ENCODE measurements around the gene RAB40A.

The RAB40A gene, protein sequence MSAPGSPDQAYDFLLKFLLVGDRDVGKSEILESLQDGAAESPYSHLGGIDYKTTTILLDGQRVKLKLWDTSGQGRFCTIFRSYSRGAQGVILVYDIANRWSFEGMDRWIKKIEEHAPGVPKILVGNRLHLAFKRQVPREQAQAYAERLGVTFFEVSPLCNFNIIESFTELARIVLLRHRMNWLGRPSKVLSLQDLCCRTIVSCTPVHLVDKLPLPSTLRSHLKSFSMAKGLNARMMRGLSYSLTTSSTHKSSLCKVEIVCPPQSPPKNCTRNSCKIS

DNA sequence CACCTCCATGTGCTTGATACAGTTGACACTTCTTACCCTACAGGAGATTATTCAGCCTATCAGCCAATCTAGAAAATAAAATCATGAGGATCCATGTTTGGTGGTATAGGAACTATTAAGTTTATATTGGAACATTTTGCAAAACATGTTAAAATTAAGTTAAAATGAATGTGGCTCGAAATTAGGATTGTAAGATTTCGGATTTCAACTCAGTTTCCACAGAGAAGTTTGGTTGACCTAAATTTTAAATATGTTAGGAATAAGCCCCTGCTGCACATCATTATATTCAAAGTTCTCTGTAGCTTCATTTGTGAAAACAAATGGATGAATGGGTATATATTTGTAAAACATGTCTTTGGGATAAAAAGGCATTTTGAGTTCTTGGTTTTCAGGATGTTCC, at the start of gene RAB40A:
RAB40A (minus strand) TSS at position 101 of the 400 bp plus-strand sequence. CDS start 18,733 bp downstream, outside the sequence.
- no peak for DNase-seq (ENCODE audit: low read depth)

DNA sequence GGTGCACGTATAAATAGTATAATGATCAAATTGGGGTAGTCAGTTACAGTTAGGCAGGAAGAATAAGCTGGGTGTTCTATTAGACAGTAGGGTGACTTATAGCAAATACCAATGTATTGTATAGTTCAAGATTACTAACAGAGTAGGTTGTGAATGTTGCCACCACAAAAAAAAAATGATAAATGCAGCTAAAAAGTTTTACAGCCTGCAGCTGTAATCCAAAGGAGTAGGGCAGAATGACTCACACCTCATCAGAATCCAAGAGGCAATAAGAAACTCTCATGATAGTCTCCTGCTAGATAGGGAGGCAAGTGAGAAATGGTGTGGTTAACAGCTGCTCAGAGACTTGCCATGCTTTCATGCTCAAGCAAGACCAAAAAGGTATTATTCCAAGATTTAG, 46.5 kb upstream of the RAB40A start:
- no peak for DNase-seq (ENCODE audit: low read depth)

DNA sequence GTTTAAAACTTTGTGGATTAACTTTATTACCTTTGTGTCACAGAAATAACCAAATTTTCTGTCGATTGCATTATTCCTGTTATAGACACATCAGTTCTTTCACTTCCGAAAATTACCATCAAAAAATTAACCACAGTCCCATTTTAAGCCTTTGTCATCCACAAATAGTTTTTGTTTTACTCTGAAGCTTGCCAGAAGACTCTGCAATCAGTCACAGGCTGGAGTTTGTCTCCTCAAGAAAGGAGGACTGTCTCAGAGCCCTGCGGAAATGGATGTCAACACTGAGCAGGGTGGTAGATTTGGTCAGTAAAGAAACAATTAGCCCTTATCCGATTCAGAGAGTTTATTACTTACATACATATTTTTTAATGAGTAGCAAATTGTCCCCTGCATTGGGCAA, 45.9 kb upstream of the RAB40A start:
- no peak for DNase-seq (ENCODE audit: low read depth)

DNA sequence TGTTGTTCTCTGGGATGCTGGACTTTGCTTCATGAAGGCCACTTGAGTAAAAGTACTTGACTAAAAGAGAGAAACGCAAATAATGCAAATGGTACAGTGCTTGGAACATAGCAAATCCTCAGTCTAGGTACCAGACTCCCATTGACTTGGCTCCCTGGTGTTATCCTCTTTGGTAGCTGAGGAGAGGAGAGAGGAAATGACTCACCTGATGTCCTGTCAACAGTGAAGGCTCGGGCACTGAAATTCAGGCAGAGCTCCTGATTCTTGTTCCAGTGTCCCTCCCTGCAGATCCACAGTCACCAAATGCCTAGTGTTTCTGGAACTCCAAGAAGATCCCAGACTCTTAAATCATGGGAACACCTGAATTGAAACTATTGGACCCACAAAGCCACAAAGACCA, 43.5 kb upstream of the RAB40A start:
- no peak for DNase-seq (ENCODE audit: low read depth)

DNA sequence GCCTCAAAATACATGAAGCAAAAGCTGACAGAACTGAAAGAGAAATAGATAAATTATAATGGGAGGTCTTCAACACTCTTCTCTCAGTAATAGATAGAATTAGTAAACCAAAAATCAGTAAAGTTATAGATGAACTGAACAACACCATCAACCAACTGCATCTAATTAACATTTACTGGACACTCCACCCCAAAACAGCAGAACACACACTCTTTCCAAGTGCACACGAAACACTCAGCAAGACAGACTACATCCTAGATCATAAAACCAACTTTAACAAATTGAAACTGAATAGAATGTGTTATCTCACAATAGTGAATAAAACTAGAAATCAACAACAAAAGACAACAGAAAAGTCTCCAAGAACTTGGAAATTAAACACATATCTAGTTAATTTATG, 41.0 kb upstream of the RAB40A start:
- DNase-seq (ENCODE audit: low read depth) = no peak

DNA sequence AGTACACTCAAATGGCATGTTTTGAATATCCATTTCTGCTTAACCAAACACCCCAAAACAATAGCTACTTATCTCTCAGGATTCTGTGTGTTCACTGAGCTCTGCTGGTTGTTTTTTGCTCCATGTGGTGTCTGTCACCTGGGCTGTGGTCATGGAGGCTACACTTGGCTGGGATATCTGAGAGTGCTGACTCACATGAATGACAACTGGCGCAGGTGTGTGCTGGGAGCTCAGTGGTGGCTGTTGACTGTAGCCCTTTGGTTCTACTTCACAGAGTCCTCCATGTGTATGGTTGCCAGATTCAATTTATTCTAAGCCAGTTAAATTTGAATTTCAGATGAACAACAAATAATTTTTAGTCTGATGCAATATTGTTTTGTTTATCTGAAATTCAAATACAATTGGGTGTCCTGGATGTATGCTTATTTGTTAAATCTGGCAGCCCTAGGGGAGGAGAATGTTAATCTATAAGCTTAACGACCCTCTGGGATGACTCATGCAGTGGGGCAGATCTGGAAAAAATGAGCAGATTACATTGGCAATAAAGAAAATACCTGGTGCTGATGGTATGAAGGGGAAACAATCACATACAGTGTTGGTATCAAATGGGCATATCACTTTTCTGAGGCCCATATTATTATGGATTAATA, 37.8 kb upstream of the RAB40A start:
- no peak for DNase-seq (ENCODE audit: low read depth)

DNA sequence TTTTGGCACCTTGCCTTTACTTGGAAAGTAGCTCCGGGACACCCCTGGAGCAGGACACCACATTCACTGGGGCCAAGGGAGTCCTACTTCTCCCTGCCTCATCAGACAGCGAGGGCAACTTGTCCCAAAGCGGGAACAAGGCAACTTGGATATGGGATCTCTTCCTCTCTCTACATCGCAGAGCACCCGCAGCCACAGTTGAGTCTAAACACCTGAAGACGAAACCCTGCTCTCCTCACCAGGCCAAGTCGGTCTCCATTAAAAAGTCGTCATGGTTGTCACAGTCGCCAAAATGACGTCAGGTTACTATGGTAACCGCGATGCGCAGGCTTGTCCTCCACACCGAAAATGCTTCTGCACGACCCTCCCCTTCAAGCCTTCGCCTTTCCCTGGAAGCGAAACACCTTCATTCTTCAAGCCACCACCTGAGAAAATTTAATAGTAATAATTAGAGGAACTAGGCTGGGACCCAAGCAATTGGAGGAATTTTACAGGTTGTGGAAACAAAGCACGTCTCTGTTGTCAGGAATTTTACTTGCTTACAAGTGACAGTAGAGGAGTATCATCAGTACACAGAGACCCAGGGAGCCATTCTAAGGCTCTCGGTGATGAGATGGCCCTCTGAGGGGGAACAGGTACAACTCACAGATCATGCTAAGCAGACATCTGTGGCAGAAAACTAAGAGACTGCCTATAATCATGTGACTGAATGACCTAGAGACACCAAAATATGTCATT, 35.6 kb upstream of the RAB40A start:
- peak; percentile 26 for DNase-seq (ENCODE audit: low read depth)

DNA sequence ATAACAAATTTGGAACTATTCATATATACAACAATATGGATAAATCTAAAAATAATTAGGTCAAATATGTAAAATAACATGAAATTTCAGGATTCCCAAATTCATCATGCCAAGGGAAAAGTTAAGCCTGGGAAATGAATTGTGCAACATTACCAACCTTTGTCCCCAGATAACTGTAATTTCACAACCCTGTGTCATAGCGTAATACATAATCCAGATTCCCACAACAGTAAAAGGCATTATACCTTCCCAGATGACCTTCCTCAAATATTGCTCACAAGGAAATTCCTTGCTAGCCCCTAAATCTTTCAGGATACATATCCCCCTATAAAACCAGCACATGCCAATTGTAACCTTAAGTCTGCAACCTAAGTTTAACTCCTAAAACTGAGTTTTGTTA, 32.9 kb upstream of the RAB40A start:
- no peak for DNase-seq (ENCODE audit: low read depth)

DNA sequence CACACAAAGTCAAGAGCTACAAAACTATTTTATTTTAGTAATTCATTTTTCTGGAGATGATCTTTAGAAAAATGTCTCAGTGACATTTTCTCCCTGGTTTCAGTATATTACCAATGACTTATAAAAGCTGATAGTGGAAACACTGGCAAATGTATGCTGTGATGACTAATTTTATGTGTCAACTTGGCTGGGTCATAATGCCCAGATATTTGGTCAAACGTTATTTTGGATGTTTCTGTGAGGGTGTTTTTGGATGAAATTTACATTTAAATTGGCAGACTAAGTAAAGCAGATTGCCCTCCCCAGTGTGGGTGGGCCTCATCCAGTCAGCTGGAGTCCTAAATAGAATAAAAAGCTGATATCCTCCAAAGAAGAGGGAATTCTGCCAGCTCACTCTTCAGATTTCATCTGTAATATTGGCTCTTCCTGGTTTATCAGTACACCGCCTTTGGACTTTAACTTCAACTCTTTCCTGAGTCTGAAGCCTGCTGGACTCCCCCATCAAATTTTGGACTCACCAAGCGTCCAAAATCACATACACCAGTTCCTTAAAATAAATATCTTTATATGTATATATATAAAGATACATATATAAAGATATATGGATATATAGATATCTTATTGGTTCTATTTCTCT, 31.2 kb upstream of the RAB40A start:
- DNase-seq (ENCODE audit: low read depth) = no peak

DNA sequence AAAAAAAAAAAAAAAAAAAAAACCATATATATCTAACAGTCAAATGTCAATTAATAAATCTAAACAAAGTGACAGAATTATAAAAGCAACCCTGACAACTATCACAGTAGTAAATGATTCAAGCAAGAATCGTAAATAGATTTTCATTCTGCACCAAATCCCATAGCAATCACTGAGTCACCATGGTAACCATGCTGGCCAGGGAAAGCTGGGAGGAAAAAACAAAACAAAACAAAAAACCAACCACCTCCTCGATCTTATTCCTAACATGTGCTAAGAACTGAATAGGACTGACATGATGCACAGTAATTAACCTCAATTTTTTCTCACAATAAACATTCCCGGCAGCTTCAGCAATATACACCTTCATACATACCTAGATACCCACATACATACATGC, 30.6 kb upstream of the RAB40A start:
- no peak for DNase-seq (ENCODE audit: low read depth)

DNA sequence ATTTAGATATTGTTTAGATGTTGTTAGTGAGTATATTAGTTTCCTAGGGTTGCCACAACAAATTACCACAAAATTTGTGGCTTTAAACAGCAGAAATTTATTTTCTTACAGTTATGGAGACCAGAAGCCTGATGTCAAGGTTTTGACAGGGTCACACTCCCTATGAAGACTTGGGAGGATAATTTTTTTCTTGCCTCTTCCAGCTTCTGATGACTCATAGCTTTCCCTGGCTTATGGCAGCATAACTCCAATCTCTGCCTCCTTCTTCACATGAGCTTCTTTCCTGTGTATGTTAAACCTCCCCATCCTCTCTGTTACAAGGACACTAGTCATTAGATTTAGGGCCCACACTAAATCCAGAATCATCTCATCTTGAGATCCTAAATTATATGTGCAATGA, 20.9 kb upstream of the RAB40A start:
- DNase-seq (ENCODE audit: low read depth) = no peak

DNA sequence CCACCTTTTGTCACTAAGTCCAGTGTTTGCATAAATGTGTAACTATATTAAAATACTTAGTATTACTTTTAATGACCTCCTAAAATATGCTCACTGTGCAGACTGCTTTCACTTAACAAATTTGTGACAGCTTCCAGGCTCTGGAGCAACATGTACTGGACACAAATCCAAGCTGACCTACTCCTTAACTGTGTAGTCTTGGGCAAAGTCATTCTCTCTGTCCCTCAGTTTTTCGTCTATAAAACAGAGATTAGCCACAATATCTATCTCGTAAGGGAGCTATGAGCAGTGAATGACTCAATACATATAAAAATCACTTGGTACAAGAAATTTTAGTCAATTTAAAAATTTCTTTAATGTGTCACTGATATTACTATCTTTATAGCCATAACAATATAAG, 20.4 kb upstream of the RAB40A start:
- DNase-seq (ENCODE audit: low read depth) = no peak

DNA sequence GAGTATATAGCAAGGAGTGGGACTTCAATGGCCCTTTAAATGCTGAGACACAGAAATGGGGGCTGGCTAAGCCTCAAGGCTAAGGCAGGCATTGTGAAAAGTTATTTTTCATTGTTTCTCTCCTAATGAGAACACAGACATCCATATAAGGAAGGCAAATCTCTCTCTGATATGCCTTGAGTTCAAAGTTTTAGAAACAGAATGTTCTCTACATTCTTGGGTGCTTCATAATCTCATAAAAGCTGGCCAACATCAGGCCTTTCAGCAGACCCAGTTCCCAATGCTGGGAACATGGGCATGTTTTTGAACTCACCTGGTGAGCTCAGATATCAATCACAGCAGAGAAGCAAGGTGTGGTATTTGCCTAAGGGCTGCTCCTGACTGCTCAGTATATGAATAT, 19.4 kb upstream of the RAB40A start:
- DNase-seq (ENCODE audit: low read depth) = no peak

DNA sequence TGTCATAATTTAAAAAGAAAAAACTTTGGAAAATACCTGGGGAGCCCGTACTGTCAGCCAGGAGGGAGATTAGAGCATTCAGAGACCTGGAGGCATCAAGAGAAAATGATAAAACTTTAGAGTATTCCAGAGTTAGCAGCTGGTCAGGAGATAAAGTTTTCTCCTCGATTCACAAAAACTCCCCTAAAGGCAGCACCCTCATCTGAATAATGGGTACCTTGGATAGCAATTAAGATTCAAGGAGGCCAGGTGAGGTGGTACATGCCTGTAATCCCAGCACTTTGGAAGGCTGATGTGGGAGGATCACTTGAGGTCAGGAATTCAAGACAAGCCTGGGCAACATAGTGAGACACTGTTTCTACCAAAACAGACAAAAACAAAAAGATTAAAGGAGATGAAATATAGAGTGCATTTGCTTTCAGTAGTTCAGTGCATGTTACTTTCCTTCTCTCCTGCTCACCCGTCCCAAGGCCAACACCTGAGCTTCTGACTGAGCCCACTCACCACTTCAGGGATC, 18.6 kb upstream of the RAB40A start:
- no peak for DNase-seq (ENCODE audit: low read depth)

DNA sequence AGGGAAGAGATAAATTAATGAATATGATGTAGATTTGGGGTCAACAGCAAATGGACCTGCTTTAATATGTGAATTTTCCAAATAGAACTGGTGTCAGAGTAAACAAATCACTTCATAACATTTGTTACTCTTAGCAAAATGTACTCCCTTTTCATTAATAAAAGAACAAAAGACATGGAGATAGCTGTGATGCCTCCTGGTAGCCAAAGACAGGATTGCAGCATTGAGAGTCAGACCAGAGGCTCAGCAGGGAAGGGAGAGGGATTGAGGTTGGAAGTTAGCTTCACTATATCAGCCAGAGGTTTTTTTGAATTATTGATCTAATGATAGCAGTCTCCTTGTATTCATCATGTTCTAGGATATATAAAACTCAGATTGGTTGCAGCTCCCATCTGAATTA, 17.4 kb upstream of the RAB40A start:
- no peak for DNase-seq (ENCODE audit: low read depth)

DNA sequence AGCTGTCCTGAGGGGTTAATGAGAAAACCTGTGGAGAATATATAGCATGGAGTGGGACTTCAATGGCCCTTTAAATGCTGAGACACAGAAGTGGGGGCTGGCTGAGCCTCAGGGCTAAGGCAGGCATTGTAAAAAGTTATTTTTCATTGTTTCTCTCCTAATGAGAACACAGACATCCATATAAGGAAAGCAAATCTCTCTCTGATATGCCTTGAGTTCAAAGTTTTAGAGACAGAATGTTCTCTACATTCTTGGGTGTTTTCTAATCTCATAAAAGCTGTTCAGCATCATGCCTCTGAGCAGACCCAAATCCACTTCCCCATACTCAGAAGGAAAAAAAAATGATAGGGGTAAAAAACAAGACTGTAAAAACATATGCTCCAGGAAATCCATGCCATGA, 16.8 kb upstream of the RAB40A start:
- DNase-seq (ENCODE audit: low read depth) = no peak

DNA sequence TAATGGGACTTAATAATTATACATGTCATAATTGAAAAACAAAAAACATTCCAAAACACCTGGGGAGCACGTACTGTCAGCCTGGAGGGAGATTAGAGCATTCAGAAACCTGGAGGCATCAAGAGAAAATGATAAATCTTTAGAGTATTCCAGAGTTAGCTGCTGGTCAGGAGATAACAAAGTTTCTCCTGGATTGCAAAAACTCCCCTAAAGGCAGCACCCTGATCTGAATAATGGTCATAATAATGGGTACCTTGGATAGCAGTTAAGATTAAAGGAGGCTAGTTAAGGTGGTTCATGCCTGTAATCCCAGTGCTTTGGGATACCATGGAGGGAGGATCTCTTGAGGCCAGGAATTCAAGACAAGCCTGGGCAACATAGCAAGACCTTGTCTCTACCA, 15.9 kb upstream of the RAB40A start:
- no peak for DNase-seq (ENCODE audit: low read depth)

DNA sequence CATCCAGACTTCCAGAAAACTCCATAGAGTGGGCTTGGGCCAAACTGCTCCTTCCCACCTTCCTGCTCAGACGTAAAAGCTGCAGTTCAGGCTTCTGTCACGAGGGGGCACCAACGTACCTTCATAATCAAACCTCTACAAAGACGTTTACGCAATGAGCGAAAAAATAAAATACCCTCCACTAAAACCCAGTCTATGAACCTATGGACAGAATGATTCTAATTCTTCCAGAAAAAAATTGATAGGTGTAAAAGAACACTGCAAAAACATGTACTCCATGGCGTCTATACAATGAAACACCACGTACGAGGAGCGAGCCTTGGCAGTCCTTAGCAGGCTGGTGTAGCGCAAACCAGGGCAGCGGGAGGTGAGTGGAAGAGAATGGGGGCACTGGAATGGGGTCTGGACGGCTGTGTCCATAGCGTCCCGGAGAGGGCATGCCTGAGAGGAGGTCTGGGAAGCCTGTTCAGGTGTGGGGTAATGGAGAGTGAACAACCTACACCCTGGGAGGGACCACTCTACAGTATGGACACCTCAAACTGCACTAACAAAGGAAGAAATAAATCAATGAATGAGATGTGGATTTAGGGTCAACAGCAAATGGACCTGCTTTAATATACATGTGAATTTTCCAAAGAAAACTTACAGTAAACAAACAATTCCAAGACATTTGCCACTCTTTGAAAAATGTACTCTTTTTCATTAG, 14.4 kb upstream of the RAB40A start:
- peak; percentile 45 for DNase-seq (ENCODE audit: low read depth)

DNA sequence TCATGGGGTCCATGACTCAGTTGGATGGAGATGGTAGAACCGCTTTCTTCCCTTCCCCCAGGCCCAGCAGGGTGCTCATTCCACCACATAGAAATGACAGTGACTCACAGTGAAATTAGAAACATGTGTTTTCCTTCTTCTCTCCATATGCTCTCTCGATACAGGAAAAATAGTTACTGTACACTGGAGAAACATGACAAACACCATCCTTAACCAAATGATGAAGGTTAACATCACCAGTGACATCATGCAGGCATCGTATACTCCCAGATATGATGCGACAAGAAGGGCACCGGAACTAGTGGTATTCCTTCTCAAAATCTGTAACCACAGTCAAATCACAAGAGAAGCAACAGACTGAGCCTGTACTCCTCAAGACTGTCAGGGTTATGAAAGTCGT, 11.7 kb upstream of the RAB40A start:
- no peak for DNase-seq (ENCODE audit: low read depth)

DNA sequence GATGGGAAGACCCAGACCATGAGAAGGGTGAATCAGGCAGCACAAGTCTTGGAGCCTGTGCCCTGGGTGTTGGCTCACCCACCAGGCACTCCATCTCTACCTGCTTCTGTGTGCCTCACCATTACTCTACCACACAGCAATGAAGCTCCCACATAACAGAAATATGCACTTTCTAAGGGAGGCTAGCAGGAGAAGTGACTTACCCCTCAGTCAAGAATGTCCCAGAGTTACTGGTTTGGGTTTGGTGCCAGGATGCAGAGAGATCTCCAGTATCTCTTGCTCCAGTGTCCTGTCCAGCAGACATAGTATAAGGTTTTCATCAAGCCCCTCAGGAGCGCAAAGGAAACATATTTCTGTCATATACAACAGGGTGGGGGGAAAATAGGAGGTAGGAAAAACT, 11.3 kb upstream of the RAB40A start:
- DNase-seq (ENCODE audit: low read depth) = no peak

DNA sequence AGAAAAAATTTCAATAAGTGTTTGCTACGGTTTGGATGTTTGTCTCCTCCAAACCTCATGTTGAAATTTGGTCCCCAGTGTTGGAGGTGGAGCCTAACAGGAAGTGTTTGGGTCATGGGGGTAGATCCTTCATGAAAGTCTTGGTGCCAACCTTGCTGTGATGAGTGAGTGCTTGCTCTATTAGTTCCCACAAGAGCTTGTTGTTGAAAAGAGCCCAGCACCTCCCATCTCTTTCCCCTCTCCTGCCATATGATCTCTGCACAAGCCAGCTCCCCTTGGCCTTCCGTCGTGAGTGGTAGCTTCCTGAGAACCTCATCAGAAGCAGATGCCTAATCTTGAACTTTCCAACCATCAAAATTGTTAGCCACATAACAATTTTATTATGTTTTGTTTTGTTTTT, 10.3 kb upstream of the RAB40A start:
- DNase-seq (ENCODE audit: low read depth) = no peak

DNA sequence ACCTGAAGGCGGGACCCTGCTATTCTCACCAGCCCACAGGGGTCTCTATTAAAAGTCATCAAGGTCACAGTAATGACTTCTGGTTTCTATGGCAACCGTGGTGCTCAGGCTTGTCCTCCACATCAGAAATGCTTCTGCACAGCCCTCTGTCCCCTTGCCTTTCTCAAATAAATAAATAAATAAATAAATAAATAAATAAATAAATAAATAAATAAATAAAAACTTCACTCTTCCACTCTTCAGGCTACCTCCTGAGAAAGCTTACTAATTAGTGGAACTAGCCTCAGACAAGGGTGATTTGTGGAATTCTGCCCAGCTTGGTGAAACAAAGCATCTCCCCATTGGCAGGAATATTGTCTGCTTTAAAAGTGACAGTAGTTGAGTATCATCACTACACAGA, 5.5 kb upstream of the RAB40A start:
- DNase-seq (ENCODE audit: low read depth) = no peak
